ENCODE measurements around the gene HMX2. TPM values are rescaled to one million over a fixed set of nuclear protein-coding genes. Genes with fewer than 3 reads are reported as not detected.

The HMX2 gene
- total and polyA plus RNA-seq, 2 of the 13 experiments (the other 11 are each of a cell fraction or from before 2014, with no cell fraction given): not detected

- TF ChIP-seq ZBED4 (CRISPR knock-in tag; IDR thresholded peaks at IDR 0.05; ENCODE audit: borderline replicate concordance): 0 out of 2 replicates have a peak, but pooled peaks have one; percentile 14
- TF ChIP-seq XRCC5 (optimal IDR thresholded peaks at IDR 0.05; ENCODE audit: low read length): peak; percentile 69
- TF ChIP-seq TFDP2 (CRISPR knock-in tag; IDR thresholded peaks at IDR 0.05): peak; percentile 71
- TF ChIP-seq ZSCAN5A (CRISPR knock-in tag; IDR thresholded peaks at IDR 0.05; ENCODE audit: borderline replicate concordance): 0 out of 2 replicates have a peak, but pooled peaks have one; percentile 47
- no peak for TF ChIP-seq NR1H2 (CRISPR knock-in tag; IDR thresholded peaks at IDR 0.05; ENCODE audit: borderline replicate concordance, low read depth)
- TF ChIP-seq THRA (CRISPR knock-in tag; IDR thresholded peaks at IDR 0.05; ENCODE audit: borderline replicate concordance): peak; percentile 67; the same call in 1 of the 2 replicates
- TF ChIP-seq MEF2D (CRISPR knock-in tag; IDR thresholded peaks at IDR 0.05): 0 out of 2 replicates have a peak, but pooled peaks have one; percentile 41
- 0 out of 2 replicates have a peak, but pooled peaks have one; percentile 24 for TF ChIP-seq ZNF564 (CRISPR knock-in tag; IDR thresholded peaks at IDR 0.05)
- no peak for TF ChIP-seq DNMT1 (CRISPR knock-in tag; IDR thresholded peaks at IDR 0.05)
- peak; percentile 80; the same call in 1 of the 2 replicates for TF ChIP-seq ZNF292 (CRISPR knock-in tag; IDR thresholded peaks at IDR 0.05; ENCODE audit: borderline replicate concordance, low read depth)
- no peak for TF ChIP-seq BCLAF1 (IDR thresholded peaks at IDR 0.05)
- TF ChIP-seq ARID2 (CRISPR knock-in tag; IDR thresholded peaks at IDR 0.05; ENCODE audit: borderline replicate concordance): peak; percentile 76; the same call in 1 of the 2 replicates
- TF ChIP-seq ZNF275 (CRISPR knock-in tag; IDR thresholded peaks at IDR 0.05; ENCODE audit: borderline replicate concordance): no peak
- TF ChIP-seq KAT8 (CRISPR knock-in tag; IDR thresholded peaks at IDR 0.05): peak; percentile 38; the same call in 1 of the 2 replicates
Measured at GRCh38 chr10:123139521-123140163, 8.3 kb upstream of the HMX2 start (continued).

Data from HepG2 (cell line).